WTC11 (cell line): Measurements from ENCODE around the gene PROZ.

Experiments
- CREM ChIP-seq: sonication (generic); formaldehyde crosslinking; IDR thresholded peaks from 2 replicates; pipeline ENCODE4 v1.8.1; 2022; ENCODE audit warnings: mild to moderate bottlenecking, missing genetic modification reagents, moderate library complexity
- ELF4 ChIP-seq: sonication (generic); formaldehyde crosslinking; IDR thresholded peaks from 2 replicates; pipeline ENCODE4 v1.8.1; 2022; ENCODE audit warnings: low read depth, mild to moderate bottlenecking, moderate library complexity, missing genetic modification reagents
- FOXK1 ChIP-seq: sonication (generic); formaldehyde crosslinking; IDR thresholded peaks from 2 replicates; pipeline ENCODE4 v1.8.0; 2022; ENCODE audit warnings: mild to moderate bottlenecking, moderate library complexity, missing genetic modification reagents
- JUN ChIP-seq: sonication (generic); formaldehyde crosslinking; IDR thresholded peaks from 2 replicates; pipeline ENCODE4 v1.8.0; 2023; ENCODE audit warnings: mild to moderate bottlenecking, missing genetic modification reagents
- MXD4 ChIP-seq: fragments of 250-450 bp; sonication (Bioruptor Pico); IDR thresholded peaks from 2 replicates; pipeline ENCODE4 v1.8.0; 2021; ENCODE audit warnings: mild to moderate bottlenecking, moderate library complexity, borderline replicate concordance
- USF1 ChIP-seq: sonication (generic); formaldehyde crosslinking; IDR thresholded peaks from 2 replicates; pipeline ENCODE4 v1.8.0; 2022; ENCODE audit warnings: mild to moderate bottlenecking, missing genetic modification reagents
- TF ChIP-seq, protein P1 (sequence below): fragments of 200-600 bp; IDR thresholded peaks from 2 replicates; pipeline ENCODE4 v1.8.0; 2022; ENCODE audit warnings: antibody characterized with exemption
- TF ChIP-seq, protein P2 (sequence below): sonication (generic); formaldehyde crosslinking; IDR thresholded peaks from 2 replicates; pipeline ENCODE4 v1.8.1; 2022; ENCODE audit warnings: mild to moderate bottlenecking, missing genetic modification reagents, moderate library complexity, borderline replicate concordance
- TF ChIP-seq, protein P3 (sequence below): sonication (generic); formaldehyde crosslinking; conservative IDR thresholded peaks from 2 replicates; pipeline ENCODE4 v1.8.1; 2022; ENCODE audit warnings: mild to moderate bottlenecking, missing genetic modification reagents

- TF ChIP-seq, protein P1, sequence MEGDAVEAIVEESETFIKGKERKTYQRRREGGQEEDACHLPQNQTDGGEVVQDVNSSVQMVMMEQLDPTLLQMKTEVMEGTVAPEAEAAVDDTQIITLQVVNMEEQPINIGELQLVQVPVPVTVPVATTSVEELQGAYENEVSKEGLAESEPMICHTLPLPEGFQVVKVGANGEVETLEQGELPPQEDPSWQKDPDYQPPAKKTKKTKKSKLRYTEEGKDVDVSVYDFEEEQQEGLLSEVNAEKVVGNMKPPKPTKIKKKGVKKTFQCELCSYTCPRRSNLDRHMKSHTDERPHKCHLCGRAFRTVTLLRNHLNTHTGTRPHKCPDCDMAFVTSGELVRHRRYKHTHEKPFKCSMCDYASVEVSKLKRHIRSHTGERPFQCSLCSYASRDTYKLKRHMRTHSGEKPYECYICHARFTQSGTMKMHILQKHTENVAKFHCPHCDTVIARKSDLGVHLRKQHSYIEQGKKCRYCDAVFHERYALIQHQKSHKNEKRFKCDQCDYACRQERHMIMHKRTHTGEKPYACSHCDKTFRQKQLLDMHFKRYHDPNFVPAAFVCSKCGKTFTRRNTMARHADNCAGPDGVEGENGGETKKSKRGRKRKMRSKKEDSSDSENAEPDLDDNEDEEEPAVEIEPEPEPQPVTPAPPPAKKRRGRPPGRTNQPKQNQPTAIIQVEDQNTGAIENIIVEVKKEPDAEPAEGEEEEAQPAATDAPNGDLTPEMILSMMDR = no peak
- no peak for TF ChIP-seq JUN
- TF ChIP-seq ELF4 = no peak
- TF ChIP-seq, protein P2, sequence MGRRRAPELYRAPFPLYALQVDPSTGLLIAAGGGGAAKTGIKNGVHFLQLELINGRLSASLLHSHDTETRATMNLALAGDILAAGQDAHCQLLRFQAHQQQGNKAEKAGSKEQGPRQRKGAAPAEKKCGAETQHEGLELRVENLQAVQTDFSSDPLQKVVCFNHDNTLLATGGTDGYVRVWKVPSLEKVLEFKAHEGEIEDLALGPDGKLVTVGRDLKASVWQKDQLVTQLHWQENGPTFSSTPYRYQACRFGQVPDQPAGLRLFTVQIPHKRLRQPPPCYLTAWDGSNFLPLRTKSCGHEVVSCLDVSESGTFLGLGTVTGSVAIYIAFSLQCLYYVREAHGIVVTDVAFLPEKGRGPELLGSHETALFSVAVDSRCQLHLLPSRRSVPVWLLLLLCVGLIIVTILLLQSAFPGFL (CRISPR knock-in tag) = no peak
- no peak for TF ChIP-seq FOXK1 (CRISPR knock-in tag)
- TF ChIP-seq USF1 (CRISPR knock-in tag) = no peak
- no peak for TF ChIP-seq MXD4 (CRISPR knock-in tag)
- TF ChIP-seq, protein P3, sequence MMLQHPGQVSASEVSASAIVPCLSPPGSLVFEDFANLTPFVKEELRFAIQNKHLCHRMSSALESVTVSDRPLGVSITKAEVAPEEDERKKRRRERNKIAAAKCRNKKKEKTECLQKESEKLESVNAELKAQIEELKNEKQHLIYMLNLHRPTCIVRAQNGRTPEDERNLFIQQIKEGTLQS (CRISPR knock-in tag) = no peak
- no peak for TF ChIP-seq CREM (CRISPR knock-in tag)
Measured at GRCh38 chr13:113110852-113111315, 47.6 kb upstream of the PROZ start.
